OCI-LY1 (cell line): ENCODE measurements around the gene NDUFV3.

ENCODE experiments used
- H2AFZ ChIP-seq: fragments of 200-600 bp; sonication (generic), shearing (Covaris generic); 2 replicates; pipeline ENCODE4 v1.6.0; 2014; ENCODE audit warnings: antibody characterized with exemption, mild to moderate bottlenecking, low read length
- H3F3A ChIP-seq: fragments of 200-600 bp; sonication (generic), shearing (Covaris generic); 2 replicates; pipeline ENCODE4 v1.6.0; 2014; ENCODE audit warnings: mild to moderate bottlenecking, antibody characterized with exemption, low read length, moderate library complexity; ENCODE audit not compliant: insufficient read depth
- H3K27ac ChIP-seq: fragments of 200-600 bp; sonication (generic); 2 replicates; pipeline ENCODE4 v1.5.1; 2014; ENCODE audit warnings: low read length, mixed run types, mild to moderate bottlenecking, low read depth; ENCODE audit not compliant: poor library complexity, severe bottlenecking
- H3K27me3 ChIP-seq: fragments of 200-600 bp; sonication (generic); 2 replicates; pipeline ENCODE4 v1.6.0; 2014; ENCODE audit warnings: antibody characterized with exemption, mild to moderate bottlenecking, low read length, moderate library complexity; ENCODE audit not compliant: insufficient read depth
- H3K36me3 ChIP-seq: fragments of 200-600 bp; sonication (generic); 2 replicates; pipeline ENCODE4 v1.6.1; 2014; ENCODE audit warnings: mild to moderate bottlenecking, antibody characterized with exemption, low read length, moderate library complexity, mixed read lengths; ENCODE audit not compliant: insufficient read depth
- H3K4me1 ChIP-seq: fragments of 200-600 bp; sonication (generic); 2 replicates; pipeline ENCODE4 v1.5.1; 2014; ENCODE audit warnings: mild to moderate bottlenecking, low read length, moderate library complexity; ENCODE audit not compliant: insufficient read depth, severe bottlenecking
- H3K4me2 ChIP-seq: fragments of 200-600 bp; sonication (generic), shearing (Covaris generic); 2 replicates; pipeline ENCODE4 v1.6.1; 2014; ENCODE audit warnings: low read length
- H3K4me3 ChIP-seq: fragments of 200-600 bp; sonication (generic); 2 replicates; pipeline ENCODE4 v1.5.1; 2014; ENCODE audit warnings: low read length, low read depth, mild to moderate bottlenecking, mixed read lengths; ENCODE audit not compliant: poor library complexity, severe bottlenecking
- H3K79me2 ChIP-seq: fragments of 200-600 bp; shearing (Covaris generic); 2 replicates; pipeline ENCODE4 v1.6.1; 2016; ENCODE audit warnings: mixed run types, low read length, mixed read lengths; ENCODE audit not compliant: insufficient read depth
- H3K9ac ChIP-seq: fragments of 200-600 bp; sonication (generic), shearing (Covaris generic); 2 replicates; pipeline ENCODE4 v1.6.1; 2014; ENCODE audit warnings: mild to moderate bottlenecking, low read length, mixed read lengths
- H3K9me2 ChIP-seq: fragments of 200-600 bp; sonication (generic), shearing (Covaris generic); 2 replicates; pipeline ENCODE4 v1.6.1; 2014; ENCODE audit warnings: low read depth, mild to moderate bottlenecking, low read length, mixed read lengths
- H3K9me3 ChIP-seq: fragments of 200-600 bp; shearing (Covaris generic); 2 replicates; pipeline ENCODE4 v1.6.1; 2014; ENCODE audit warnings: low read length, mixed read lengths
- H4K20me1 ChIP-seq: fragments of 200-600 bp; sonication (generic), shearing (Covaris generic); 2 replicates; pipeline ENCODE4 v1.6.0; 2016; ENCODE audit warnings: mild to moderate bottlenecking, low read length; ENCODE audit not compliant: insufficient read depth
- CTCF ChIP-seq: fragments of 200-600 bp; sonication (generic), shearing (Covaris generic); IDR thresholded peaks from 2 replicates; pipeline ENCODE4 v1.5.1; 2017; ENCODE audit warnings: mild to moderate bottlenecking, antibody characterized with exemption, low read length, moderate library complexity, mixed read lengths
- EZH2 ChIP-seq: fragments of 200-600 bp; sonication (generic), shearing (Covaris generic); IDR thresholded peaks from 2 replicates; pipeline ENCODE4 v1.8.0; 2017; ENCODE audit warnings: borderline replicate concordance, mixed run types, mild to moderate bottlenecking, antibody characterized with exemption, low read length, moderate library complexity, mixed read lengths

The NDUFV3 gene

GRCh38 chr21:42900446-42900845 lies 7.3 kb downstream of the NDUFV3 start:
- no peaks in the 10 kb centered on the region for H4K20me1 ChIP-seq
- H3K9me2 ChIP-seq, result no peaks in the 10 kb centered on the region
- no peak overlapping the region for H3K9ac ChIP-seq
- no peaks in the 10 kb centered on the region for H3K27me3 ChIP-seq
- no peak overlapping the region for H3K27ac ChIP-seq
- H2AFZ ChIP-seq, result no peak overlapping the region
- H3K4me2 ChIP-seq, result no peak overlapping the region
- no peaks in the 10 kb centered on the region for H3K4me1 ChIP-seq
- no peaks in the 10 kb centered on the region for H3K9me3 ChIP-seq
- peaks cover 64% of the 10 kb centered on the region for H3K36me3 ChIP-seq
- no peak for TF ChIP-seq EZH2
- no peak for TF ChIP-seq CTCF
- no peak overlapping the region for H3K4me3 ChIP-seq
- no peaks in the 10 kb centered on the region for H3F3A ChIP-seq
- no peaks in the 10 kb centered on the region; the same call in 1 of the 2 replicates for H3K79me2 ChIP-seq

- H3K36me3 ChIP-seq, result peaks cover 72% of the 10 kb centered on the region
Observed at GRCh38 chr21:42903817-42904216, 10.7 kb downstream of the NDUFV3 start.

GRCh38 chr21:42905195-42905594 lies 12.1 kb downstream of the NDUFV3 start:
- Histone ChIP-seq H3K9me3 (no peaks in the 10 kb centered on the region), H3K4me3 (no peak overlapping the region), H3K4me2 (no peak overlapping the region), H2AFZ (no peak overlapping the region), H3K9ac (no peak overlapping the region), H3K9me2 (no peaks in the 10 kb centered on the region), H3F3A (no peaks in the 10 kb centered on the region), H3K79me2 (no peaks in the 10 kb centered on the region; the same call in 1 of the 2 replicates), H3K27ac (no peak overlapping the region), H4K20me1 (no peaks in the 10 kb centered on the region), H3K4me1 (no peaks in the 10 kb centered on the region), H3K27me3 (no peaks in the 10 kb centered on the region), H3K36me3 (peaks cover 73% of the 10 kb centered on the region)
- TF ChIP-seq EZH2 (no peak), CTCF (no peak)

More at GRCh38 chr21:42903817-42904216, 10.7 kb downstream of the NDUFV3 start:
- Histone ChIP-seq H3K27me3 (no peaks in the 10 kb centered on the region), H3K9me2 (no peaks in the 10 kb centered on the region), H3K4me3 (no peak overlapping the region), H3K9ac (no peak overlapping the region), H3K9me3 (no peaks in the 10 kb centered on the region), H3F3A (no peaks in the 10 kb centered on the region), H3K4me2 (no peak overlapping the region), H3K79me2 (no peaks in the 10 kb centered on the region; the same call in 1 of the 2 replicates), H2AFZ (no peak overlapping the region), H3K27ac (no peak overlapping the region), H3K4me1 (no peaks in the 10 kb centered on the region), H4K20me1 (no peaks in the 10 kb centered on the region)
- TF ChIP-seq EZH2 (no peak), CTCF (no peak)
